Measurements from ENCODE around the gene JMJD8.
A peak's percentile ranks its signal among the peaks of the same experiment; 100 is the strongest.

JMJD8 gene

GRCh38 chr16:674968-675883 is 8.9 kb downstream of the JMJD8 start, which contains the start of gene RHBDL1:
RHBDL1 (plus strand) TSS chr16:675671; CDS start chr16:675791, 120 bp downstream.
- DNase-seq = no peak

- DNase-seq = no peak
Observed at GRCh38 chr16:674214-674881, 9.8 kb downstream of the JMJD8 start.

- no peak for DNase-seq
Observed at GRCh38 chr16:673399-673991, 10.6 kb downstream of the JMJD8 start.

- DNase-seq = no peak
Observed at GRCh38 chr16:672851-673250, 11.3 kb downstream of the JMJD8 start.

GRCh38 chr16:672371-672770 is 11.8 kb downstream of the JMJD8 start:
- no peak for DNase-seq

GRCh38 chr16:671353-672131 is 12.6 kb downstream of the JMJD8 start:
- no peak for DNase-seq

GRCh38 chr16:670485-671352 is 13.4 kb downstream of the JMJD8 start:
- no peak for DNase-seq

- DNase-seq = no peak
Observed at GRCh38 chr16:669666-670065, 14.5 kb downstream of the JMJD8 start.

- DNase-seq = no peak
Observed at GRCh38 chr16:668519-669171, 15.5 kb downstream of the JMJD8 start.

- DNase-seq = peak; percentile 24
Observed at GRCh38 chr16:667780-668518, 16.2 kb downstream of the JMJD8 start, which contains the start of gene RHOT2. RHOT2 (plus strand) TSS chr16:668132; CDS start chr16:668200, 68 bp downstream.

- DNase-seq = no peak
Observed at GRCh38 chr16:667113-667779, 16.9 kb downstream of the JMJD8 start.

GRCh38 chr16:666572-666971 is 17.6 kb downstream of the JMJD8 start:
- no peak for DNase-seq

- DNase-seq = no peak
Observed at GRCh38 chr16:662597-662996, 21.5 kb downstream of the JMJD8 start.

- DNase-seq = no peak
Observed at GRCh38 chr16:662095-662494, 22.0 kb downstream of the JMJD8 start.

- DNase-seq = no peak
Observed at GRCh38 chr16:661184-661821, 22.8 kb downstream of the JMJD8 start.

GRCh38 chr16:660459-661183 is 23.5 kb downstream of the JMJD8 start:
- DNase-seq = peak; percentile 46

GRCh38 chr16:660132-660458 is 24.0 kb downstream of the JMJD8 start:
- no peak for DNase-seq

GRCh38 chr16:659618-660017 is 24.5 kb downstream of the JMJD8 start:
- no peak for DNase-seq
